C4-2B (cell line): Measurements from ENCODE around the gene TMUB2.

ENCODE experiments used
- H3K27ac ChIP-seq: fragments of 450-650 bp; 2 replicates; pipeline ENCODE4 v1.5.1; 2017
- ZFX ChIP-seq: fragments of 450-650 bp; IDR thresholded peaks from 2 replicates; pipeline ENCODE4 v1.6.1; 2017
- TF ChIP-seq, protein P1 (sequence below): fragments of 450-650 bp; conservative IDR thresholded peaks from 2 replicates; pipeline ENCODE4 v1.5.1; 2017; ENCODE audit warnings: mild to moderate bottlenecking

Gene TMUB2

GRCh38 chr17:44192750-44193149 lies 6.0 kb downstream of the TMUB2 start:
- peak overlapping the region; percentile 29; the same call in 1 of the 2 replicates for H3K27ac ChIP-seq
- no peak for TF ChIP-seq ZFX
- TF ChIP-seq, protein P1, sequence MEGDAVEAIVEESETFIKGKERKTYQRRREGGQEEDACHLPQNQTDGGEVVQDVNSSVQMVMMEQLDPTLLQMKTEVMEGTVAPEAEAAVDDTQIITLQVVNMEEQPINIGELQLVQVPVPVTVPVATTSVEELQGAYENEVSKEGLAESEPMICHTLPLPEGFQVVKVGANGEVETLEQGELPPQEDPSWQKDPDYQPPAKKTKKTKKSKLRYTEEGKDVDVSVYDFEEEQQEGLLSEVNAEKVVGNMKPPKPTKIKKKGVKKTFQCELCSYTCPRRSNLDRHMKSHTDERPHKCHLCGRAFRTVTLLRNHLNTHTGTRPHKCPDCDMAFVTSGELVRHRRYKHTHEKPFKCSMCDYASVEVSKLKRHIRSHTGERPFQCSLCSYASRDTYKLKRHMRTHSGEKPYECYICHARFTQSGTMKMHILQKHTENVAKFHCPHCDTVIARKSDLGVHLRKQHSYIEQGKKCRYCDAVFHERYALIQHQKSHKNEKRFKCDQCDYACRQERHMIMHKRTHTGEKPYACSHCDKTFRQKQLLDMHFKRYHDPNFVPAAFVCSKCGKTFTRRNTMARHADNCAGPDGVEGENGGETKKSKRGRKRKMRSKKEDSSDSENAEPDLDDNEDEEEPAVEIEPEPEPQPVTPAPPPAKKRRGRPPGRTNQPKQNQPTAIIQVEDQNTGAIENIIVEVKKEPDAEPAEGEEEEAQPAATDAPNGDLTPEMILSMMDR: no peak

DNA sequence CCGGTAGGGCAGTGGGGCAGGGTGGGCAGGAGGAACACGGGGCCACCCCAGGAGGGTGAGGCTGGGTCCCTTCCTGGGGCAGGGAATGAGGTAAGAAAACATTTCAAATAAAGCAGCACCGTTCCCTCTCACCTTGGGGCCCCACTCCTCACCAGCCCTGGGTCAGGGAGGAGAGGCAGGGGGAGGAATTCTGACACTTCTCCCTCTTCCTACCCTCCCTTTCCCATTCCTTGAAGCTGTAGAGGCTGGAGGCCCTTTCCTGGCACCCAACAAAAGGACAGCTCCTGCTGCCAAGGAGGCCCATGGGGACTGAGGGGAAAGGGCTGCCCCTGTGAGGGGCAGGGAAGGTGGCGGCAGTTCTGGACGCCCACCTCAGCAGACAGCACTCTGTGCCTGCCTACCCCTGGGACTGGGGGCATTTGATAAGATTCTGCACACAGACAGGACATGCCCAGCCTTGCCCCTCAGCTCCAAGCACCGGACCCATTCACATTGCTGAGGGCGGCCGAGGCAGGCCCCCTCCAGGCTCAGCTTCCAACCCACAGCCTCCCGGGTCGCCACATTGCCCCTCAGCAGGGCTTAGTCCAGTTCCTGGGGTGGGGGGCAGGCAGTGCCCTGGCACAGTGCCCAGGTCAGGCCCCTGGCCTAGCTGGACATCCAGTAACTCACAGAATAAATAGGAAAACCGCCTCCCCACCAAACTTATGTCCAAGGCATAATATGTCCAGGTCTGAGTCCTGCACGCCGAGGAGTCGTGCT lies 6.7 kb downstream of the TMUB2 start:
- TF ChIP-seq, protein P1: no peak
- no peak for TF ChIP-seq ZFX
- no peak overlapping the region for H3K27ac ChIP-seq

- no peak for TF ChIP-seq ZFX
- TF ChIP-seq, protein P1: no peak
- H3K27ac ChIP-seq: no peak overlapping the region
Measured at GRCh38 chr17:44197107-44197506, 10.3 kb downstream of the TMUB2 start.

DNA sequence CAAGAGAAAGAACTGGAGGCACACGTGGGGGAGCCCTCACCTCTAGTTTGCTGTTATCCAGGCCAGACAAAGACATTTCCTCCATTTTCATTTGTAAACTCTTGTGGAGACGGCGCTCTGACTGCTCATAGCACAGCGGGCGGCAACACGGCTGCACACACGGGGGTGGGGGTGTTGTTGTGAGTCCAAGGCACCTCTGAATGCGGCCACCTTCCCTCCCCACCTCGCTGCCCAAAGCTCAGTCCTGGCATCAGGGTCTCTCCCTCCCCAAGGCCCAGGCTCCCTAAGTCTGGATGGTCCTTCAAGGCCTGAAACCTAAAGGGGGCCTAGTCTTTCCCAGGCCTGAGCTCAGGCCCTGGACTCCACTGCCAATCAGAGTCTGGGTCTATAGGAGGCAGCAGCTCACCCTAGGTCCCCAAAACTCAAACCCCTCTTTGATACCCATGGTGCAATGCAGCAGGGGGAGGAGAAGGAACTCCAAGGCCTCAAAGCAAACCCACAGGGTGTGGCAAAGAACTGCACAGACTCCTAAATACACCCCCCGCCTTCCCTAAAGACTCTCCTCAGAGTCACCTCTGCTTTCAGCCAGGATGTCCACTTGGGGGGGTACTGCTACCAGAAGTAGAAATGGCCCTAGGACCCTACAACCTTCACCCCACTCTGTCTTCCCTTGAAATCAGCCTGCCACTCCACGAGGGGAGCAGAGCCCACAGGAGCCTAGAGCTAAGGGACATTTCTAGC lies 11.4 kb downstream of the TMUB2 start:
- peak overlapping the region; percentile 92 for H3K27ac ChIP-seq
- TF ChIP-seq ZFX: no peak
- TF ChIP-seq, protein P1: no peak

DNA sequence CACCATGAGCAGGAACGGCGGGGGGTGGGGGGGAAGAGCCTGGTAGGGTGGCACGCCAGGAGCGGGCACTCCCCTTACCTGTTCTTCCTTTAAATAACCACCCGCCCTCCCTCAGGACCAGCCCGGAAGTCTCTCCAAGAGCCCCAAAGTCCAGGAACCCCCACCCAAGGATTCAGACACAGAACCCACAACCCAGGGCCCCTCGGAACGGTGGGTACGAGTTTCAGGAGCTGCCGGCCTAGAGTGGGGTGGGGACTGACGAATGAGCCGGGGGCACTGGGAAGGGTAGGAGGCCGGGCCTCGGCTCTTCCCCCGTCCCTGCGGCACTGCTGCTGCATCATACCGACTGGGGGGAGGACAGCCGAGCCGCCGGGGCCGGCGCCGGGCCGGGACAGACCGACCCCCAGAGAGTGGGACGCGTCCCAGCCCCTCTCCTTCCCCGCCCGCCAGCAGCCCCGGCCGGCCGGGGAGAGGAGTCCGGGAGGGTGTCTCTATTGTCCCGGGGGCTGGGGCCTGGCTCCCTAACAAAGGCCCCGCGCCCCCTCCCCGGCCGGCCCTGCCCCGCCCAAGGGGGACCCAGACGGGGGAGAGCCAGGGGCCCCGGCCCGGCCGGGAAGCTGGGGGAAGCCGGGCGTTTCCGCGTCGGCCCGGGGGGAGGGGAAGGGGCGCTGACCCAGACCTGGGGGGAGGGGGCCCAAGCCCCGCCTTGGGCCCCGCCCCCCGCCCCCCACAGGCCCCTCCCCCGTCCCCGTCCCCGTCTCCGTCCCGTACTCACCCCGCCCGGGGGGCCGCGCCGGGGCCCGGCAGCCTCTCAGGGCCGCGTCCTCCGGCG lies 12.2 kb downstream of the TMUB2 start:
- H3K27ac ChIP-seq: peak overlapping the region; percentile 92

DNA sequence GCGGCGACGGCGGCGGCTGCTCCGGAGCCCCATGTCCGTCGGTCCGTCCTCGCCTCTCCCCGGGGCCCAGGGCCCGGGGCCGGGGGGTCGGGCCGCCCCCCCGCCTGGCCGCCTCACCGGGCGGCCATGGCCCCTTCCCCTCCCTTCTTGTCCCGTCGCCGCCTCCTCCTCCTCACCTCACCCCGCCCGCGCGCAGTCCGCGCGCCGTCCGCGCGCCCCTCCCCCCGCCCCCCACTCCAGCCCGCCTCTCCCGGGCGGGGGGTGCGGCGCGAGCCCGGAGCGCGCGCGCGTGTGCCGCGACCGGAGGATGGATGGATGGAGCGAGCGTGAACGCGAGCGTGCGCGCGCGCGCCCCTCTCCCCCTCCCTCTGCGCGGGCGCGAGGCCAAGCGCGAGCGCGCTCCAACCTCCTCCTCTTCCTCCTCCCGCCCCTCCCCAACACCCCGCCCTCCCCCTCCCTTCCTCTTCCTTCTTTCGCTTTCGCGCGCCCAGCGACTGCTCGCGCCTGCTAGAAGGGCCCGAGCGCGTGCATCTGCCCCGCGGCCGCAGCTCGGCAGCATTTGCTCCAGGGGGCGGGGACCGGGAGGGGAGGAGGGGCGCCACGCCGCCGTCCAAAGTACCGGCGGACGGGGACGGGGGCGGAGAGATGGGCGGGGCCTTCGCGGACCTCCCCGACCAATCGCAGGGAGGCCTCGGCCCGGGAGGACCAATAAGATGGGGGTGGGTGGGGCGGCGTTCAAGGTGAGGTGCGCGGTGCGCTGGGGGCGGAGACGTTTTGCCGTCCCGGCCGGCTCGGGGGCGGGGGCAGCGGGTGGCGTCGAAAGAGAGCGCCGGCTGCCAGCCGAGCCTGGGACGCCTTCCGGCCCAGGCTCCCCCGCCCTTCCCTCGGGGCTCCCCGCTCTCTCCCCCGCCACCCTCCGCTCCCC lies 13.0 kb downstream of the TMUB2 start, which contains the start of gene ATXN7L3:
TSS of gene ATXN7L3 (minus strand) at position 332 of the 925 bp plus-strand sequence. CDS start 1,814 bp downstream, outside the sequence.
- TF ChIP-seq ZFX: no peak
- TF ChIP-seq, protein P1: no peak
- H3K27ac ChIP-seq: peak within 1 kb of the TSS; percentile 92

More for the DNA sequence above, 12.2 kb downstream of the TMUB2 start:
- TF ChIP-seq, protein P1: no peak
- no peak for TF ChIP-seq ZFX
